Fibroblast of villous mesenchyme (primary cell): ENCODE data around the gene MEF2D. TPM values are rescaled to one million over a fixed set of nuclear protein-coding genes. Genes with fewer than 3 reads are reported as not detected.

ENCODE experiments used
- DNase-seq: peaks from one replicate; pipeline ENCODE4 v3.0.0-alpha.2; 2010; ENCODE audit warnings: low read depth
- H3K4me3 ChIP-seq: 2 replicates; pipeline ENCODE4 v1.5.1; 2011; ENCODE audit warnings: low read depth, mild to moderate bottlenecking, low read length
- CTCF ChIP-seq: IDR thresholded peaks from 2 replicates; pipeline ENCODE4 v1.5.1; 2012; ENCODE audit warnings: low read depth, mild to moderate bottlenecking, low read length; ENCODE audit not compliant: insufficient read depth
- total RNA-seq: library from RNA; depleted of rRNA; stranded (reverse); fragments of >200 nt; gene quantifications from 2 replicates; pipeline ENCODE4 v1.2.3, GENCODE V29; 2012

Gene MEF2D
- total RNA-seq, 1 donor: 10.8 TPM

GRCh38 chr1:156430866-156431265 lies 69.7 kb downstream of the MEF2D start:
- no peak for TF ChIP-seq CTCF
- no peak overlapping the region for H3K4me3 ChIP-seq
- DNase-seq: no peak

GRCh38 chr1:156430303-156430702 lies 70.3 kb downstream of the MEF2D start:
- DNase-seq: no peak
- H3K4me3 ChIP-seq: no peak overlapping the region
- TF ChIP-seq CTCF: no peak

GRCh38 chr1:156429313-156430060 lies 71.1 kb downstream of the MEF2D start:
- TF ChIP-seq CTCF: no peak
- no peak overlapping the region for H3K4me3 ChIP-seq
- DNase-seq: no peak

DNA sequence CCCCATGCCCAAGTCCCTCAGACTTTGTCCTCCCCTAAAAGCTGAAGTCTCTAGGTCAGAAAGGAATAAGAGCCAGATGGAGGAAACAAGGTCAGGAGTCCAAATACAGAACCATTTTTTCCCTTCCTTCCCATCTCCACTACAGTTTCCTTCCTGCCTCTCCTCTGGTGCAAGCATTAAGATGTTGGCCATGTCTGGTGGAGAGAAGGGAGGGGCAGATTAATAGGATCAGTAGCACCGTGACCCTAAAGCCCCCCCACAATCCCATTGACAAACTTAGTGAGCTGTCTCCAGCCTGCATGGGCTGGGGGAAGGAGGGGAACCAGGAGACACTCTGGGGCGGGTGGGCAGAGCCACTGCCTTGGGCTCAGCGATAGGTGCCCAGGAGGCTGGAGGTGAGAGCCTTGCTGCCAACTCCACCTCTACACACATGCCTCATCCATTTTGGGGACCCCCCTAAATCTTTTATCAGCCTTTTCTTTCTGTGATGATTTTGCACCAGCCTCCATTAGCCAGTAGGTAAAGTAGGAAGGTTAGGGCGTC lies 71.8 kb downstream of the MEF2D start:
- TF ChIP-seq CTCF: no peak
- no peak overlapping the region for H3K4me3 ChIP-seq
- DNase-seq: no peak

DNA sequence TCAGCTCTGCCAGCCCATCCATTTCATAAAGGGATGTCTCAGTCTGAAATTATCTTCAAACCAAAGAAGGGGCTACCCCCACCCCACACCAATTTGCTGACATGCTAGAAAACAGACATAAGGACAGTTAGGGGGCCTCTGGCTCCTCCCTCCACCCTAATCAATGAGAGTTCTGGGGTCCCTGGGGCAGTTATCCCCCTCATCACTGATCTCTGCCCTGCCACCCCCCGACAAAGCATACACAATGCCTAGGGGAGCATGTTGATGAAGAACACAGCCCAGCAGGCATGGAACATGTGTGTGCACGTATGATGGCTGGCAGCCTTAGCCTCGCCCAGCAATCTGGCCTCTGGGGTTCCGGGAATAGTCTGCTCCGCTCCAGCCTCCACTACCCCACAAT lies 72.6 kb downstream of the MEF2D start:
- TF ChIP-seq CTCF: no peak
- no peak for DNase-seq
- no peak overlapping the region for H3K4me3 ChIP-seq

GRCh38 chr1:156425943-156426342 lies 74.6 kb downstream of the MEF2D start:
- no peak for TF ChIP-seq CTCF
- DNase-seq: no peak
- H3K4me3 ChIP-seq: no peak overlapping the region
